ENCODE measurements around the gene EDARADD. TPM values are rescaled to one million over a fixed set of nuclear protein-coding genes. Genes with fewer than 3 reads are reported as not detected.

The EDARADD gene
- total RNA-seq, 4 donors from 2014 or later, result 0.42 to 1.2 (median 0.82) TPM

DNA sequence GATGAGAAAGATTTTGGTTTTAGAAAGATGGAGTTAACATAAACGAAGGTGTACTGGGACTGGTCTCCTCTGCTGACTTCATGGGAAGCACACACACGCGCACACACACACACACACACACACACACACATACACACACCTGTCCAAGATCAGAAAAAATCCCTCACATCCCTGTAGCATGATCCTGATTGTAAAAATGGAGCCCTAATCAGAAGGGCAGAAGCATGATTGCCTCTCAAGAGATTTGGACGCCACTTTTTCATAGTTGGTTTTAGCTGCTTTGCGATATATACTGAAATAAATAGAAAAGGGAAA lies 73.2 kb downstream of the EDARADD start:
- DNase-seq (ENCODE audit: low spot score in 2 of 2), result no peak
- Histone ChIP-seq H3K36me3 (no peaks in the 10 kb centered on the region), H3K27me3 (no peaks in the 10 kb centered on the region), H3K4me3 (no peak overlapping the region), H3K9me3 (no peaks in the 10 kb centered on the region), H3K27ac (no peak overlapping the region), H3K4me1 (no peaks in the 10 kb centered on the region)
- TF ChIP-seq POLR2A (IDR thresholded peaks at IDR 0.05) (no peak), EP300 (IDR thresholded peaks at IDR 0.05) (no peak)
- TF ChIP-seq, protein P1, sequence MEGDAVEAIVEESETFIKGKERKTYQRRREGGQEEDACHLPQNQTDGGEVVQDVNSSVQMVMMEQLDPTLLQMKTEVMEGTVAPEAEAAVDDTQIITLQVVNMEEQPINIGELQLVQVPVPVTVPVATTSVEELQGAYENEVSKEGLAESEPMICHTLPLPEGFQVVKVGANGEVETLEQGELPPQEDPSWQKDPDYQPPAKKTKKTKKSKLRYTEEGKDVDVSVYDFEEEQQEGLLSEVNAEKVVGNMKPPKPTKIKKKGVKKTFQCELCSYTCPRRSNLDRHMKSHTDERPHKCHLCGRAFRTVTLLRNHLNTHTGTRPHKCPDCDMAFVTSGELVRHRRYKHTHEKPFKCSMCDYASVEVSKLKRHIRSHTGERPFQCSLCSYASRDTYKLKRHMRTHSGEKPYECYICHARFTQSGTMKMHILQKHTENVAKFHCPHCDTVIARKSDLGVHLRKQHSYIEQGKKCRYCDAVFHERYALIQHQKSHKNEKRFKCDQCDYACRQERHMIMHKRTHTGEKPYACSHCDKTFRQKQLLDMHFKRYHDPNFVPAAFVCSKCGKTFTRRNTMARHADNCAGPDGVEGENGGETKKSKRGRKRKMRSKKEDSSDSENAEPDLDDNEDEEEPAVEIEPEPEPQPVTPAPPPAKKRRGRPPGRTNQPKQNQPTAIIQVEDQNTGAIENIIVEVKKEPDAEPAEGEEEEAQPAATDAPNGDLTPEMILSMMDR (IDR thresholded peaks at IDR 0.05), result no peak
- WGBS, 2 donors, result 65 to 80% methylated on average over 5 of the region's 5 CpGs

DNA sequence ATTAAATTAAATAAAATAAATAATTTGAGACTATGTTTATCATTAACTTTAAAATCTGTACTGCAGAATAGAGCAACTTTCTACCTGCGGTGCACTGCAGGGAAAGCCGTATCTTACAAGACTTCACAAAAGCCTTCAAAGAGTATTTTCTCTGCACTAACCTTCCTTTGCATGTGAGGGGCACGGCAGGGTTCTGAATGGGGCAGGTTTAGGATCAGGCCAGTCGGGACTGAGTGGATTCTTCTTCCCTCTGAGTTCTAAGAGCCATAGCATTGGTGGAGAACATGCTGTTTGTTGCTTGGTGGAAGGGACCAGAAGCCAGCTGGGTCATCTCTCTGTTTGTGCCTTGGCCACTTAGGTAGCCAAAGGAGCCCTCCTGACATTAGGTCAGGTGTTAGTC lies 74.5 kb downstream of the EDARADD start:
- Histone ChIP-seq H3K27me3 (no peaks in the 10 kb centered on the region), H3K4me3 (no peak overlapping the region), H3K9me3 (no peaks in the 10 kb centered on the region), H3K4me1 (no peaks in the 10 kb centered on the region), H3K27ac (no peak overlapping the region), H3K36me3 (no peaks in the 10 kb centered on the region)
- no peak for DNase-seq (ENCODE audit: low spot score in 2 of 2)
- WGBS, 2 donors, result 65 to 71% methylated on average over 4 of the region's 4 CpGs
- TF ChIP-seq, protein P1 (IDR thresholded peaks at IDR 0.05), result no peak
- no peak for TF ChIP-seq POLR2A (IDR thresholded peaks at IDR 0.05)
- TF ChIP-seq EP300 (IDR thresholded peaks at IDR 0.05), result no peak

DNA sequence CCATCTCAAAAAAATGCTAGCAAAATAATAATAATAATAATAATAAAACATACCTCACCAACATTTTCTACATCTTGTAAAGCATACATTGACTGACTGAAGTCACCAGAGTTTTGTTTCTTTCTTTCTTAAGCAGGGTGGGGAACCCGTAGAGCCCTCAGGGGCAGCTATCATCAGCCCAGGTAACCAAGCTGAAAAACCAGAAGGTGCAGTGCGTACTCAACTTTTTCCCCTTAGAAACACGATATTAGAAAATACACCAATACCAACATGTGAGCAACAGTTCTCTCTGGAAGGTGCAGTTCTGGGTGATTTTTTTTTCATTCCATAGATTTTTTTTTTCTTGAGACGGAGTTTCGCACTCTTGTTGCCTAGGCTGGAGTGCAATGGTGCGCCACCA lies 75.4 kb downstream of the EDARADD start:
- 94 to 97% methylated on average over 6 of the region's 6 CpGs for WGBS, 2 donors
- Histone ChIP-seq H3K4me3 (no peak overlapping the region), H3K27me3 (no peaks in the 10 kb centered on the region), H3K9me3 (no peaks in the 10 kb centered on the region), H3K27ac (no peak overlapping the region), H3K36me3 (no peaks in the 10 kb centered on the region), H3K4me1 (no peaks in the 10 kb centered on the region)
- TF ChIP-seq, protein P1 (IDR thresholded peaks at IDR 0.05), result no peak
- TF ChIP-seq EP300 (IDR thresholded peaks at IDR 0.05) (no peak), POLR2A (IDR thresholded peaks at IDR 0.05) (no peak)
- DNase-seq (ENCODE audit: low spot score in 2 of 2), result no peak

DNA sequence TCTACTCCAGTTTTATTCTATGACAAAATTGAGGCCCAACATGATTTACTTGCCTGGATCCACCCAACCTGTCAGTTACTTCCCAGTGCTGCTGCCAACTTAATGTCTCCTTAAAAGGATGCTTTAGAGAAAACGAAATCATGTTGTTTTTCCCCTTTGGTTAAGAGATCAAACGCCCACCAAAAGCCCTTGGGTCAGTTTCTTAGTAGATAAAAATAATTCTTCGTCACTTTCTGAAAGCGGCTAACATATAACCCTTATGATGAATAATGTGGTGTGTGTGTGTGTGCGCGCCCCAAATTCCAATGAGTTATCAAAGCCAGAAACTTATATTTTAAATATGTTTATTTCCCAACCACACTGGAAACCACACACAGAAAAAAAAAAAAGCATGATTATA lies 77.0 kb downstream of the EDARADD start:
- DNase-seq (ENCODE audit: low spot score in 2 of 2), result no peak
- no peak overlapping the region for H3K4me3 ChIP-seq
- WGBS, 2 donors, result 73 to 78% methylated on average over 6 of the region's 6 CpGs

DNA sequence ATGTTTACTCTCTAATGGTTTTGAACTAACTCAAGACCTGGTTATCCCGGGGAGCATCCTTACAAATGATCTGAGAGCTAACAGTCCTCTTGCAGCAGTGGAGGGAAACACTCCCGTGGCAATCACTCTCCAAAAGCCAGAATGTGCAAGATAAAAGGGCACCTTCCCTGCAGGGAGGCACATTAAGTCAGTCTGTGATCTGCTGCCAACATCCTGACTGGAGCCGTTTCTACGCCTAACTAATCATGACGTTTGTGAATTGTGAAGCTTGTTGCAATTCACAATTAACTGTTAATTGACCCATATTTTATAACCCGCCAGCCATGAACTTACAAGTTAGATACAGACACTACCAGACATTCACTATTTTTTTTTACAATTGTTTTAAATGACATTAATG lies 77.6 kb downstream of the EDARADD start:
- no peaks in the 10 kb centered on the region for H3K27me3 ChIP-seq
- WGBS, 2 donors, result 19% methylated on average over 6 of the region's 6 CpGs
- no peak overlapping the region for H3K27ac ChIP-seq
- no peaks in the 10 kb centered on the region for H3K36me3 ChIP-seq
- H3K9me3 ChIP-seq, result no peaks in the 10 kb centered on the region
- no peak for DNase-seq (ENCODE audit: low spot score in 2 of 2)
- TF ChIP-seq, protein P1 (IDR thresholded peaks at IDR 0.05), result no peak
- TF ChIP-seq EP300 (IDR thresholded peaks at IDR 0.05) (no peak), POLR2A (IDR thresholded peaks at IDR 0.05) (no peak)
- no peaks in the 10 kb centered on the region for H3K4me1 ChIP-seq
- H3K4me3 ChIP-seq, result no peak overlapping the region

More for the DNA sequence above, 77.0 kb downstream of the EDARADD start:
- H3K4me1 ChIP-seq, result no peaks in the 10 kb centered on the region
- no peak overlapping the region for H3K27ac ChIP-seq
- TF ChIP-seq POLR2A (IDR thresholded peaks at IDR 0.05), result no peak
- TF ChIP-seq, protein P1 (IDR thresholded peaks at IDR 0.05), result no peak
- TF ChIP-seq EP300 (IDR thresholded peaks at IDR 0.05), result no peak
- H3K27me3 ChIP-seq, result no peaks in the 10 kb centered on the region
- H3K36me3 ChIP-seq, result no peaks in the 10 kb centered on the region
- no peaks in the 10 kb centered on the region for H3K9me3 ChIP-seq
